IPS-NIHi11 (cell line): Measurements from ENCODE around the gene TLK2.
"Not testable (repeated sequence)": the region's sequence is repeated elsewhere in the genome, so short reads cannot be mapped to it uniquely, and the experiment has no call there.

Source experiments
- DNase-seq: peaks from one replicate; pipeline ENCODE4 v3.0.0; 2012; ENCODE audit warnings: mixed read lengths, low spot score

TLK2 gene

GRCh38 chr17:62490990-62491389, 12.4 kb downstream of the TLK2 start:
- not testable (repeated sequence) for DNase-seq

GRCh38 chr17:62493049-62493655, 14.5 kb downstream of the TLK2 start:
- not testable (repeated sequence) for DNase-seq

- DNase-seq = not testable (repeated sequence)
These were observed 15.4 kb downstream of the TLK2 start for GRCh38 chr17:62494073-62494472.

GRCh38 chr17:62496344-62496743, 17.7 kb downstream of the TLK2 start:
- DNase-seq = not testable (repeated sequence)

GRCh38 chr17:62498796-62499195, 20.2 kb downstream of the TLK2 start:
- not testable (repeated sequence) for DNase-seq

GRCh38 chr17:62500463-62500862, 21.8 kb downstream of the TLK2 start:
- not testable (repeated sequence) for DNase-seq

GRCh38 chr17:62504857-62505256, 26.2 kb downstream of the TLK2 start:
- DNase-seq = not testable (repeated sequence)

GRCh38 chr17:62507191-62507836, 28.7 kb downstream of the TLK2 start:
- DNase-seq = not testable (repeated sequence)

- not testable (repeated sequence) for DNase-seq
These were observed 31.7 kb downstream of the TLK2 start for GRCh38 chr17:62510247-62510819.

- DNase-seq = not testable (repeated sequence)
These were observed 32.4 kb downstream of the TLK2 start for GRCh38 chr17:62511014-62511413.

GRCh38 chr17:62516376-62516775, 37.8 kb downstream of the TLK2 start:
- DNase-seq = not testable (repeated sequence)

GRCh38 chr17:62521295-62521694, 42.7 kb downstream of the TLK2 start:
- DNase-seq = not testable (repeated sequence)

GRCh38 chr17:62524077-62524476, 45.5 kb downstream of the TLK2 start:
- not testable (repeated sequence) for DNase-seq

- not testable (repeated sequence) for DNase-seq
These were observed 46.7 kb downstream of the TLK2 start for GRCh38 chr17:62525317-62525716.

- not testable (repeated sequence) for DNase-seq
These were observed 52.3 kb downstream of the TLK2 start for GRCh38 chr17:62530936-62531335.

- DNase-seq = not testable (repeated sequence)
These were observed 57.9 kb downstream of the TLK2 start for GRCh38 chr17:62536557-62536956.

- not testable (repeated sequence) for DNase-seq
These were observed 62.4 kb downstream of the TLK2 start for GRCh38 chr17:62541073-62541472.

- not testable (repeated sequence) for DNase-seq
These were observed 64.7 kb downstream of the TLK2 start for GRCh38 chr17:62543278-62543775.

- DNase-seq = not testable (repeated sequence)
These were observed 67.4 kb downstream of the TLK2 start for GRCh38 chr17:62546066-62546465.

- not testable (repeated sequence) for DNase-seq
These were observed 74.4 kb downstream of the TLK2 start for GRCh38 chr17:62552851-62553659.

- DNase-seq = not testable (repeated sequence)
These were observed 78.9 kb downstream of the TLK2 start for GRCh38 chr17:62557532-62557931.

GRCh38 chr17:62558941-62559340, 80.3 kb downstream of the TLK2 start:
- not testable (repeated sequence) for DNase-seq
